GM19035 (cell line): ENCODE data around the gene MRPS18B.

ENCODE experiments used
- ATAC-seq: cut with Tn5 transposase; IDR thresholded peaks from one replicate; pipeline ENCODE4 v1.9.1; 2021; ENCODE audit not compliant: unreplicated experiment

The MRPS18B gene

DNA sequence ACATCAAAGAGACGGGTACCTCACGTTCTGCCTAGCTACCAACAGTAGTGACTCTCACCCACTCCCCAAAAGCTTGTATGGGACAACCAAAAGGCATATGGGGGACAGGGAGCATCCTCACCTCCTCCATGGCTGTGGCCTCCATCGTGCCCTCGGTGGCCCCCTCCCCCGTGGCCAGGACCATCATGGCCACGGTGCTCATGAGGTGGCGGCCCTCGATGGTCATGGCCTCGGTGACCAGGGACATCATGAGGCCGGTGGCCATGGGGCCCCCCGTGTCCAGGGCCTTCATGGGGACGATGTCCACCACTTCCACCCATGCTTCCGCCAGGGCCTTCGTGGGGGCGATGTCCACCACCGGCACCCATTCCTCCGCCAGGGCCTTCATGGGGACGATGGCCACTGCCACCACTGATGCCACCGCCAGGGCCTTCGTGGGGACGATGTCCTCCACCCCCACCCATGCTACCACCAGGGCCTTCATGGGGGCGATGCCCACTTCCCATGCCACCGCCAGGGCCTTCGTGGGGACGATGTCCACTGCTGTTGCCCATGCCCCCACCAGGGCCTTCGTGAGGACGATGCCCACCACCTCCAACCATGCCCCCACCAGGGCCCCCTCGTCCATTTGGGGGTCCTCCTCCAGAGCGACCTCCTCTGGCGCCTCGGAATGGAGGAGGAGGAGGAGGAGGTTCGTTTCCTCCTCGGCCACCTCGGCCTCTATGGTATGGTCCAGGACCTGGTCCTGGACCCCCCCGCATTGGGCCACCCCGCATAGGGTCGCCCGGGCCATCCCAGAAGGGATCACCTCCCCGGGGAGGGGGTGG, 15.6 kb upstream of the MRPS18B start:
- ATAC-seq: no peak

DNA sequence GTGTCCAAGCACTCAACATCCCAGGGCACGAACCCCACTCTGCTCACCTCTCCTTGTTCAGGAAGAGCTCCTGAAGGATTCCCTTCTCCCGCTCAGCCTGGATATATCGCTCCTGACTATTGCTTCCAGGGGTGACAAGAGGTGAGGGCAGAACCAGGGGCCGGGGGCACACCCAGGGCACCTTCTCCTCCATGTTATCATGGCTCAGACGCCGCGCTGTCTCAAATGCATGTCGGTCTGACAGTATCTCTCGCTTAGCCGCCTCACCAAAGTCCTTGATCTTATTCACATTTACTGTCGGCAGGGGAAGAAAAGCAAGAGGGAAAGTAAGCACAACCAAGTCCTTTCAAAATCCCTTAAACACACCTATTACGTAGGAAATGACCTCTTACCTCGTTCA, 13.7 kb upstream of the MRPS18B start:
- no peak for ATAC-seq

DNA sequence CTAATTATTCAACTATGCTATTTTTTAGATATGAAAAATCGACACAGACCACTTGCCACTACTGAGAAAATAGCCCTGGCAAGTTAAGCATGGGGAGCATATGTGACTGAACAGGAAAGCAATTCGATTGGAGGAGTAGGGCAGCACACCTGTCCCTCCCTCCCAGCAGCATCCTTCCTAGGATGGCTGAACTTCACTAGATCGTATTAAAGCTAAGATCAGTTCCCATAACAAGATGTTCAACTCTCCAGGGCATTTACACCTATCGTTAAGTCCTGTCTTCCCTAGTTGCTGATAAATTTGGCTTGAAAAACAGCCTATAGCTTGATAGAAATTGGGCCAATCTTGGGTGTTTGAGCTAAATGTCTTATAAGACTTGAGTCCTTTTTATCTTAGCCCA, 7.6 kb upstream of the MRPS18B start:
- no peak for ATAC-seq

DNA sequence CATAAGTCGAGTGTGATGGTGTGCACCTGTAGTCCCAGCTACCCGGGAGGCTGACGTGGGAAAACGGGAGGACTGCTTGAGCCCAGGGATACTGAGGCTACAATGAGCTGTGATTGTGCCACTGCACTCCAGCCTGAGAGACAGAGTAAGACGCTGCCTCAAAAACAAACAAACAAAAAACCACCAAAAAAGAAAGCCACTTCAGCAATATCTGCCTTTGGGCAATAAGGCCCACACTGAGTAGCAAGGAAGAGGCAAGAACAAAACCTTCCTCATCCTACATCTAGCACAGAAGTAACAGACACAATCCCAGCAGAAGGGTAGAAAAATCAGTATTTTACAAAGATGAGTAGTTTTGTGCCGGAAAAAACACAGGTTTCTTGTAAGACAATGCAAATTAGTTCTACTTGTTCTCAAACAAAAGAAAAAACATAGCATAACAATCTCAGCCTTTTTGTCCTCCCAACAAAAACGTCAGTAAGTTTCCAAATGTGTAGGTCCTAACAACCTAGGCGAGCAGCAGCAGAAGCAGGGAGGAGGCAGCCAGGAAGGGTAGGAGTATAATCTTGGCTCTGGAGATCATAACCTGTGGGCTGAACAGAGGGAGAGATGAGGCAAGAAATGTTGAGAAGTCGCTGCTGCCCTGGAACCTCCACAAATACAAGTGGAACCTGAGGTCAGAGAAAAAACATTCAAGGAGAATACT, 6.3 kb upstream of the MRPS18B start:
- ATAC-seq: no peak

DNA sequence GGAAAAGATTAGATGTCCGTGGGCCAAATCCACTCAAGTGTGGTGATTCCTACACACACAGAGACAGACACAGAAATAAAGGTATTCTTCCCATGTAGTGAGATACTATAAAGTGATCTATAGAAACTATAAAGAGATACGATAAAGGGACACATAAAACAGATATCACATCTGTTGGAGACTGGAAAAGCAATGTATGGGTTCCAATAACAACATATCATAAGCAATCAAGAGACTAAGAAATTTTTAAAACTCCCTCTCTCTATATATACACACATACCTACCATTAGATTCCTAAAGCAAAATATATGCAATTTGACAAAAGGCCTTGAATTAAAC, 5.8 kb upstream of the MRPS18B start:
- no peak for ATAC-seq

DNA sequence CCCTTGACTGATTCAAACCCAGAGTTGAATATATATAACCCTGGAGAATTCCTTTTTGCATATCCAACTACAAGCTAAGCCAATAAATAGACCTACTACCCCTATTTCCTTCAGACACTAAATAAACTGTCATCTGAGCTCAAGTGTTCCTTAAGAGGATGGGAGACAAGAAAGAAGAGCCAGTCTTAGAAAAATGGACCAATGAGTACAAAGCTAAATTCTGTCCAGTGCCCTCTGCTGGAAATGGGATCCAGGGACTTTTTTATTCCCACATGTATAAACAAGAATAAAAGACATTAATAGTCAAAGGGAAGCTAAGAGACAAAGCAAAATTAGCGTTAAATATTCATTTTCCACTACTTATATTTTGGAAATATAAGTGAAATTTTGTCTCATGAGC, 5.4 kb upstream of the MRPS18B start:
- no peak for ATAC-seq

DNA sequence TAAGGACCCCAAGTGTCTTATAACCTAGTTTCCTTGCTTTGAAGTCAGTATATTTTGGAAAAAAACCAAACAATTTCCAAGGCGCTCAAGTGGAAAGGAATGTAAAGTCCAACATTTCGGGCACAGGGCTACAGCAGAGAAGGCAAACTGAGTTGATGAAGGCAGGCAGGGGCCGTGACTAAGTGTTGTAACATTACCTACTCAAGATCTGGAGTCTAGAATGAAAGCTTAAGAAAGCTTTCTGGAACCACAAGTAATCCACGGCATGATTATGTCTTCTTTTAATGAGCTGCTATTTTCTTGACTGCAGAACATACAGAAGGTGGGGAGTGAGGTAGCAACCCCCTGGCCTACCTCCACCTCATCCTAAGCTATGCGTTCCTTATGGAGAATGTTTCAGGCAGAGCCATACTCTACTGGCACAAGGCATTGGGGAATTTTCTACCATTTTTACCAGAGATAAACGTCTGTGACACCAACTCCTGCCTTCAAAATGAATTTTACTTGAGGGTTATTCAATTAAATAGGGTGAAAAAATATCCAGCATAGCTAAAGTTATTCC, 4.9 kb upstream of the MRPS18B start:
- ATAC-seq: no peak

DNA sequence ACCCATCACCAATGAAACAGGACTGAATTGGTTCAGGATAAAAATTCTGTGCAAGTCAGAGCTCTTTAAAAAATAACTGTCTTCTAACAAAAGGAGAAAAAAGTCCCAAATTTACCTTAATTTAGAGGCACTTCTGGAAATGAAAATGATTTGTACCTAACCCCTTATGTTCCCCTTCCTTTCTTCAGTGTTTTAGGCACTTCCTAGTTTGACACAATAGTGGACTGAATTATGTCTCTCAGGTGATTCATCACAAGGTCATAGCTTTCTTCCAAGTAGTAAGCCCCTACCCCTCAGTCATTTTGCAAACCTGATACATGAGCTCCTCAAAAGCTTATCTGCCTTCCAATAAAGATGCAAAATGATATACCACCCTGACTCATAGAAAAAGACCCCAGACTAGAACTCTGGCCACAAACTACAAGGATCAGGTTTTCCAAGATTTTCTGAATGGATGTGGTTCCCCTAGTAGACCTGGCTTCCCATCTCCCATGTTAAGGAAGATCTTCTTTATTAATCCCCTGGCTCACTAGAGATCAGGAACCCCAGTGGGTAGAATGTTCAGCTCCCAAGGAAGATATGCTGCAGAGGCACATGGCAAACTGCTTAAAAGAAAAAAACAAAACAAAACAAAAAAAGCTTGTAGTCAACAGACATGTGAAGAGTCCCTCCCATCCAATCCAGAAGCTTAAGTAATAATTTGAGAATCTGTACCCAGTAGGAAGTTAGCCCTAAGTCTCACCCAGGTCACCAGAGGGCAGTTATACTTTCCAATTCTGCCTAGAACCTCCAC, 4.2 kb upstream of the MRPS18B start:
- ATAC-seq: no peak

DNA sequence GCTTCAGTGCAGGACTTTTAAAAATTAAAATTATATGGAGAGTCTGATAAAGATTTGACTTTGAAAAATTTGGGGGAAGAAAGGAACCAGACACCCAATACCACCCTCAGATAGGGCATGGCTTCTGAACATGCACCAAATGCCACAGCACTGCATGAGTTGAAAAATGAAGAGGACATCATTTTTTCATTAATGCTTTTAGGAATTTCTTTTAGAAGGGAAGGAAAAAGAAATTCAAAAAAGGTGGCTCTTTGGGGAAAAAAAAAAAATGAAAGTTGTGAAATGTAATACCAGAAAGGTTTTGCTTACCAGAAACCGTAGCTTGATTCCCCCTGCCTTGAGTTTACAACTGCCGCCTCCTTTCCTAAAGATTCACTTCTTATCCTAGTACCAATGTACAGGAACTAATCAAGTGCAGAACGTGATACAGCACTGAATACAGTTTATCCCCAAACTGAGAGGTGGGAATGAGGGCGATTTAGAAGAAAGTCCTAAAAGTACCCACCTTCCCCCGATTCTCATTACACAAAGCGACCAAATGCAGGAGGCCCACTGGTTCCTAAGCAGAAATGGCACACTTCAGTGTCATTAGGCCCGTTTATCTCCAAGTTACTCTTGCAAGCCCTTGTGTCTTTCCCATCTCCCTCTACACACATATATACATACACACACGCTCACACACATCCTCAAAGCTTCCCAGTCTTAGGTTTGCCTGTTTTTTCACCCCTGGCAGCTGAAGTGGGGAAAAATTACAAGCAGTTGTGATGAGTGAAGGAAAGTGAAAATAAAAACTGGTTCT, 3.4 kb upstream of the MRPS18B start:
- no peak for ATAC-seq

DNA sequence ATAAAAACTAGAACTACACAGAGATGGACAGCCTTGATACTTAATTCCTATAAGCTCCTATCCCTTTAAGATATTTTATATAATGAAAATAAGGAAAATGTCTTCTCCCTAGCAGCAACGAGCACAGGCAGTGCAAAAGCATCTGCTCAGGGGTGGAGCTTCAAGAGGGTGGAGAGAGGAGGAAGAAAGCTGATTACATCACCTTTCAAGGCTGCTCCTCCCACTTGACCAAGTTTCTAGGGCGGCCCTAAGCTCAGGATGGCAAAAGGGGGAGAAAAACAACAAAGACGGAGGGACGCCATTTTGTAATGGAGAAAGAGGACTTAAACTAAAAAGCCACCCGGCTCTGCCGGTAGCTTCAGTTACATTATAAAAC, 2.8 kb upstream of the MRPS18B start:
- peak; percentile 38 for ATAC-seq

DNA sequence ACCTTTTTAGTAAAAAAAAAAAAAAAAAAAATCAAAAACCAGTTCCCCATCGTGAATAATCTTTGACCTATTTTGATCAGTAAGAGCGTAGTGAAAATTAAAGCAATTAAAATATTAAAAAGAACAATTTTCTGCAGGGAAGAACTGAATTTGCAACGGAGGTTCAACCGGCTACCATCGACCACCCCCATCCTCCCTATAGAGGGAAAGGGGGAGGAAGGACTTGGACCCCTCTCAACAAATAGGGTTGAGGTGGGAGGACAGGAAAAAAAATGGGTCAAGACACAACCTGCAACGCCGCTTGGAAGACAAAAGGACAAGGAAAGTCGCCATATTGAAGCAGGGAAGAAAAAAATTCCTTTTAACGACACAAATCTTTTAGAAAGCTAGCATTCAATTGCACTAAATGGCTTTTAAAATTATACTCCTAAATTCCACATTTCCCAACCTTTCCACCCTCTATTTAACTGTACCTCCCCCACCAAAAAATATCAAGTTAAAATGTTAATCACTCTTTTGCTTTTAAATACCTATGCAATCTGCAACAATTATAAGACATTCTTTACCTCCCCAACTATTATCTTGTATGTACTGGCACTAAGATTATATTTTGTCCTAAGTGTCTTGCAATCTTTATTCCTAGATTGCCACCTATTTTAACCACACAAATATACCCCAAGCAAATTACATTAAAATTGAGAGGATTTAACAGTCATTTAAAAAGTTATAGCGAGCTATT, 2.3 kb upstream of the MRPS18B start:
- ATAC-seq: no peak

DNA sequence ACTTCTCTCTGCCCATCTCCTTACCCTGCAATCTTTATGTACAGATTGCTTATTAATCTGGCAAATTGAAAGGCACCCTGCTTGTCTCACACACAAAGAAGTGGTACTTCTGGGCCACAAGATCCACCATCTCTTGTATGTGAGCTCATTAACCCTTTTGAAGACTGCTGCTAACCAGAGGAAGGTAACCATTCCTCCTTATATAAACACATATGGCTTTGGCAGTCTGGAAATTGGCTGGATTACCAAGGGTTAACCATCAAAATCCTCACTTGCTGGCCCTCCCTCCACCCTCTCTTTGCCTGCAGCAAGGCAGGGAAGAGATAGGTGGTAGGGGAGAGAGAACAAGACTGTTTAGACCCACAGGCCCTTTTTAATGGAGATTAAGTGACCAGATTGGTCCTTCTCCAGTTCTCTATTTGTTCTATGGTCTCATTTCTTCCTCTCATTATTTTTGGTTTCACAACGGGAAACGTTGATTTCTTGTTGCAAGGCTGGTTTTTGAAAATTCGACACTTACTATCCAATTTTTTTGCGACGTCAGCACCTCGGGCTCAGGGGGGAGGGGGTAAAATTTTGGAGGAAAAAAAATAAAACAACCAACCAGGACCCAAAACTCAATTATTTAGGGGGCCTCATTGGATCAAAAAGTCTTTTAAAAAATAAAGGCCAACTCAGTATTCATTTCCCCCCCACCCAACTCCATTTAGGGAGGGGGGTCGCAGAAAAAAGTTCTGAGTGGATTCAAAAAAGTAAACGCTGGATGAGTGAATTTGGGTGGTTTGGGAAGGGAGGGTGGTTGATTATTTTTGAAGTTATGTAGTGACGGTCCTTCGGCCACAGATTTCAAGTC, 1.5 kb upstream of the MRPS18B start:
- no peak for ATAC-seq

DNA sequence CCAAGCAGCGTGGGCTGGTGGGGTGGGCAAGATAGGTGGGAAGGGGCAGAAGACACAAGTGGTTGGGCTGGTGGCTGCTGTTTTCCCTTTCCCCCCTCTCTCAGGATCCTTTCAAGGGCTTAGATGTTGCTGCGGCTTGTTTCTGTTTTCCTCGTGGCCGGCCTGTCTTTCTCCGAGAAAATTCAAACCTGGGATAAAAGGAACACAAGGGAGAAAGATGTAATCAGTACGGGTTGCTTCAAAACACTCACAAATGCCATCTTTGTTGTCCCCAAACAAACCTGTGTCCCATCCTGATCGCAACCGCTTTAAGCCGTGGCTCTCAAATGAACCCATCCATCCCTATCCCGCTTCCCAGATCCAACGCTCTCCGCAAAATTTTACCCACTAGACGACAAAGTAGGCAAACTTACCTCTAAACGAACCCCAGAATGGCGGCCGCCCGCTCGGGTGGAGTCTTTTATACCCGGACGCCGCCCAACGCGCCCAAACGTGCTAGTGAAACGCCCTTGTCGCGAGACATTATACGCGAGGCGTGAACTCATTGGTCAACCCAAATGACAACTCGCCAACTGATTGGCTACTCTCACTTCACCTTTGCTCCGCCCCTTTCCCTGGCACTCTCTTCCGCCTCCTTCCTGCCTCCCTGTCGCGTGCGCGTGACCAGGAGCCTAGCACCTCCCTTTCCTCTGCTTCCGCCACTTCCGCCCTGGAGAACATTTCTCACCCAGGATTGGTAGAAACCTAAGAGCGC, 652 bp upstream of the MRPS18B start, which contains the start of gene PPP1R10:
Gene PPP1R10, minus strand, starts transcription at position 433 of the 754 bp plus-strand sequence. CDS start 7,299 bp downstream, outside the sequence.
- peak; percentile 83 for ATAC-seq

DNA sequence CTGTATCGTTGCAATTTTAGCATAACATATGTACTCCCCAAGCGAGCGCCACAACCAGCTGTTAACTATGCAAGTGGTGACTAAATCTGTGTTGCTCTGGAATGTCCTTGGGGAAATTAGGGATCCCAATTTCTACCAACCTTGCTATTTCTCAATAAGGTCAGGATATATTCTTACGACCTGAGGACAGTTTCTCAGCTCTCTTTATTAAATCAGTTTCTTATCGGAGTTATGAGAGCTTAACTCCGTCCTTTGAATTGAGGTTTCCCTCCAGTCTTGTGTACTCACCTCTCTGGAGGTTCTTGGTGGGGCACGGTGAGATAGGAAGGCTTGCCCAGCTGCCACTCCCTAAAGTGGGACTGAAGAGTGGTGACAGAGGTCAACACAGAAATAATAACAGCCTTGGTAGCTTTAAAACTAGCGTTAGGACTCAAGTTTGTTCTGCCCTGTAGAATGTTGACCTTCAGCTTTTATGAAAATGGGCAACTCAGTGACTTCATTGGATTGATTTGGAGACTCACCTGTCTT, 694 bp downstream of the MRPS18B start:
- ATAC-seq: no peak

DNA sequence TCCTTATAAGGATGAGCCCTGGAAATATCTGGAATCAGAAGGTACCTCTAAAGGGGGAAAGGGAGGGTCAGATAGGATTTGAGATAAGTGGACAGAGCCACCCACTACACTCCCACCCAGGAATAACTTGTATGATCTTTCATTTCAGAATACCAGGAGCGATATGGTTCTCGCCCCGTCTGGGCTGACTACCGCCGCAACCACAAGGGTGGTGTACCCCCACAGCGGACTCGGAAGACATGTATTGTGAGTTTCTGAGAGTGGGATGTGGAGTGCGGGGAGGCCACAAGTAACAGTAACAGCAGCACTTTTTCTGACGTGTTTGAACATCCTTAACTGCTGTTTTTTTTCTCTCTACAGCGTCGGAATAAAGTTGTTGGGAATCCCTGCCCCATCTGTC, 1.9 kb downstream of the MRPS18B start:
- no peak for ATAC-seq

DNA sequence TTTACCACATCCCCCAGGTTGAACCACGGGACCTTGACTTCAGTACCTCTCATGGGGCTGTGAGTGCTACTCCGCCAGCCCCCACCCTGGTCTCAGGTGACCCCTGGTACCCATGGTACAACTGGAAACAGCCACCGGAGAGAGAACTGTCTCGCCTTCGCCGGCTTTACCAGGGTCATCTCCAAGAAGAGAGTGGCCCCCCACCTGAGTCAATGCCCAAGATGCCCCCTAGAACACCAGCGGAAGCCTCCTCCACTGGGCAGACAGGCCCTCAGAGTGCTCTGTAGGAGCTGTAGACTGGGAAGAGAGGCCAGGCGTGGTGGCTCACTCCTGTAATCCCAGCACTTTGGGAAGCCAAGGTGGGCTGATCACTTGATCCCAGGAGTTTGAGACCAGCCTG, 7.9 kb downstream of the MRPS18B start:
- no peak for ATAC-seq

DNA sequence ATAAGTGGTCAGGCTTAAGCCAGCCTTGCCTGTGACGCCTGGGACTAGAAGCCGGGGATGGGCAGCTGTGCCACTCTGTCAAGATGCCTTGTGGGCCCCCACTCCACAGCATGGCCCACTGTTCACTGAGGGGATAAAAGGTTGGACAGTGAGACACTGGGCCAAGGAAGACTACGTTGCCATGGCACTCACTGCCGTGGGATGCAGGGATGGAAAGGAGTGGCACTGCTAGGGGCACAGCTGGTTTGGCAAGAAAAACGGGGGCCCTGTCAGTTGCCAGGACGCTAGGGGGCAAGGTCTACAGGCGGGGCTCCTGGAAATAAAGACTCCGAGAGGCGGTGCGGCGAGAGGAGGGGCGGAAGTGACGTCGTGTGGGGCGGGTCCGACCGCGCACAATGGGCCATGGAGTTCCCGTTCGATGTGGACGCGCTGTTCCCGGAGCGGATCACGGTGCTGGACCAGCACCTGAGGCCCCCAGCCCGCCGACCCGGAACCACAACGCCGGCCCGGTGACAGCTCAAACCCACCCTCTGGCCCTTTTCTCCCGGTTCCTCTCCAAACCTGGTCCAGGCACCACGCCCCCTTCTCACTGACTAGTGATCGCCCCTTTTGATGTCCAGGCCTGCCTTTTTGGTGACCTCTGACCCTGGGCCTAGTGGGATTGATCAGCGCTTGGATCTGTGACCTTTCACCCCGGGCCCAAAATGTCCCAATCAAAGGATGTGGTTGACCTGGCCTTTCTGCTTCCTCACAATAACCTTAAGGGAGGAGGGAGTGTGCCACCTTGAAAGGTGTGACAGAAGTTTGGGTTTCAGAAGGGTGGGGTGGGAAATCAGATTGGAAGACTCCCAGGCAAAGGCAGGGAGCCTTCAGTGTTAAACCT, 9.1 kb downstream of the MRPS18B start, which contains the start of gene ATAT1:
Gene ATAT1, plus strand, starts transcription at position 391 of the 883 bp plus-strand sequence.
- ATAC-seq: peak; percentile 80
